HG02852 (cell line): Measurements from ENCODE around the gene AATK.

ENCODE experiments used
- ATAC-seq: cut with Tn5 transposase; IDR thresholded peaks from one replicate; pipeline ENCODE4 v1.9.1; 2021; ENCODE audit warnings: mild to moderate bottlenecking, moderate library complexity; ENCODE audit not compliant: unreplicated experiment

AATK gene

GRCh38 chr17:81195941-81196495 lies 30.0 kb upstream of the AATK start:
- ATAC-seq = no peak

- ATAC-seq = no peak
Measured at GRCh38 chr17:81194941-81195901, 29.2 kb upstream of the AATK start.

DNA sequence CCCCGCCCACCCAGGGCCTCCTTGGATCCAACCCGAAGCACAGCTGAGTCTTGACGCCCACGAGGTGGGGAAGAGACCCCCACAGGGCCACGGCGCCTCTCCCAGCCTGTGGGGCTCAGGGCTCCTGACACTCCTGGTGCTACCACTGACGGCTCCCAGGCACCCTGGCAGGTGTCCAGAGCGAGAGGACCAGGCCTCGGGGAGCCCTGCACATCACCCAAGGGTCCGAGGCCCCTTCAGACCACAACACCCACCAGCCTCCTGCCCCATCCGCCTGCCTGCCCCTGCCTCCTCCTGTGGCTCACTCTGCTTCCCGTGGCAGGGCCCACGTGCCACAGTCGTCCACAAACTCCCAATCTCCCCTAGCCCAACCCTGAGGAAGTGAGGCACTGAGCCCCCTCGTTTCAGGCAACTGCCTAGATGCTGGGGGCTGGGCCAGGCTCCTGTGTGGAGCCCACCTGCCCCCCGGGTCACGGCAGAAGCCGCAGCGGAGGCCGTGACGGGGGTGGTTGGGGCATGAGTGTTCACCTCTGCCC lies 28.3 kb upstream of the AATK start:
- no peak for ATAC-seq

DNA sequence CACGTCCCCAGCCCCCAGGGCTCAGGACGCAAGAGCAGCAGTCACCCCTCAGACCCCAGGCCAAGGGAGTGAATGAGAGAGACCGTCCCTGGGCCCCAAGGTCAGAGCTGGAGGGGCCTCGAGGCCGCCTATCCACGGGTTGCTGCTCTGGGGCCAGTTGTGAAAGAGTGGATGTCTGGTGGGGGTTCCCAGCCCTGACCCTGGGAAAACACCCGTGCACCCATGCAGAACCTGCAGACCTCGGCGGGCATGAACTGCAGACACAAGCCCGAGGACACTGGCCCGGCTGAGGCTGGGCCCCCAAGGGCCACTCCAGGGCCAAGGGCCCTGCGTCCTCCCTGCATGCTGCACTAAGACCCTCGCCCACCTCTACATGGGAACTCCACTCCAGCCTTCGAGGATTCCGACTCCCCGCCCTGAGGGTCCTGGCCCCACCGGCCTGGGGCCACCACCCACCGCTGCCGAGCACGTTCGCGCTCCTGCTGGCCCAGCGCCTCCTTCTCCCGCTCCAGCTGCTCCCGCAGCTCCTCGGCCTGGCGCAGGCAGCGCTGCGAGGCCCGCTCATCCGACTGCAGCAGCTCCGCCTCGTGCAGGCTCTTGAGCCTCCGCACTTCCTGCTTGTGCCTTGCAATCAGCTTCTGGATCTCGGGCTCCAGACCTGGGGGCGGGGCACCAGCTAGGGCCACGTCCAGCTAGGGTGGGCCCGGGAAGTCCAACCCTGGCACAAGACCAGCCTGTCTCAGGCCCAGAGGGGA lies 27.6 kb upstream of the AATK start:
- no peak for ATAC-seq

DNA sequence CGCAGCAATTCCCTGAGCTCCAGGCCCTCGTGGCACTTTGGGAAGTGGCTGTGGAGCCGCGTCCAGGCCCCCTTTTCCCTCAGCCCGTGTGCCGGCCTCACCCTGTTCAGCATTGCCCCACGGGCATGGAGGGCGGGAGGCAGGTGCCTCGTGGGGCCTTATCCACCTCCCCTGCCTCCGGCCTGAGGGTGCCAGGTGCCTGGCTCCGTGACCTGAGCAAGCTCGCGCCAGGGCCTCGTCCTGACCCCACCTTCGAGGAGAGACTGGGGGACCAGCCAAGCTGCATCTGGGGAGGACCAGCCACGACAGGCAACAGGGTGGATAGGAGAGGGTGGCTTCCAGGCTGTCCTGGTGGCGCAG lies 27.0 kb upstream of the AATK start:
- ATAC-seq = no peak

- ATAC-seq = no peak
Measured at GRCh38 chr17:81192386-81193050, 26.5 kb upstream of the AATK start.

DNA sequence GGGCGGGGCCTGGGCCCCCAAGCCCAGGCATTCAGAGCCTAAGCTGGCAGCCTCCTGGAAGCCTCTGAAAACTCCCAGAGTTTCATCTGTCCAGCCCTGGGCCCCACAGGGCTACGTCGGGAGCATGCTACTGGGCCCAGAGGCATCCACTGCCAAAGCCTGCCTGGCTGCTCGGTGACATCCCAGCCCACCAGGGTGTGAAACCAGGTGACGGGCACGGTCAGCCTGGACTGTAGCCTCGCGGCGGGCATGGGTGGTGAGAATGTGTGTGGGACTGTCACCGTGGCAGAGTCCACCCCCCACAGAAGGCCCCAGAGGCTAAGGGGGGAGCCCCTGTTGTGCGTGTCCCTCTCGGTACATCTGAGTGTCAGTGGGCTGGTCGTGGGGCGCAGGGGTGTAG lies 25.6 kb upstream of the AATK start:
- ATAC-seq = no peak

GRCh38 chr17:81191116-81191515 lies 25.1 kb upstream of the AATK start:
- ATAC-seq = no peak

DNA sequence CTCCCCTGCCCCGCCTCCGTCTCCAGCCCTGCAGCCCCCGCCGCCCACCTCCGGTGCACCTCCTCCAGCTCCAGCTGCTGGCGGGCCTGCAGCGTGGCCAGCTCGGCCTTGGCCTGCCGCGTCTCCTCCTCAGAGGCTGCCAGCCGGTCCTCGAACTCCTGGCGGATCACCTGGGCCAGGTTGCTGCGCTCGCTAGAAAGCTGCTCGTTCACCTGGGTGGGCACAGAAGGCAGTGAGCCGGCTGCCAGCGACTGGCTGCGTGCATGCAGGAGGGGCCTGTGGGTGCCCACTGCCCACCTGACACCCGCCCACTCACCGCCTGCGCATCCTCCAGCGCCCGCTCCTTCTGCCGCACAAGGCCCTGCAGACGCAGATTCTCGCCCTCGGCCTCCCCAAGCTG lies 24.6 kb upstream of the AATK start:
- ATAC-seq = no peak

DNA sequence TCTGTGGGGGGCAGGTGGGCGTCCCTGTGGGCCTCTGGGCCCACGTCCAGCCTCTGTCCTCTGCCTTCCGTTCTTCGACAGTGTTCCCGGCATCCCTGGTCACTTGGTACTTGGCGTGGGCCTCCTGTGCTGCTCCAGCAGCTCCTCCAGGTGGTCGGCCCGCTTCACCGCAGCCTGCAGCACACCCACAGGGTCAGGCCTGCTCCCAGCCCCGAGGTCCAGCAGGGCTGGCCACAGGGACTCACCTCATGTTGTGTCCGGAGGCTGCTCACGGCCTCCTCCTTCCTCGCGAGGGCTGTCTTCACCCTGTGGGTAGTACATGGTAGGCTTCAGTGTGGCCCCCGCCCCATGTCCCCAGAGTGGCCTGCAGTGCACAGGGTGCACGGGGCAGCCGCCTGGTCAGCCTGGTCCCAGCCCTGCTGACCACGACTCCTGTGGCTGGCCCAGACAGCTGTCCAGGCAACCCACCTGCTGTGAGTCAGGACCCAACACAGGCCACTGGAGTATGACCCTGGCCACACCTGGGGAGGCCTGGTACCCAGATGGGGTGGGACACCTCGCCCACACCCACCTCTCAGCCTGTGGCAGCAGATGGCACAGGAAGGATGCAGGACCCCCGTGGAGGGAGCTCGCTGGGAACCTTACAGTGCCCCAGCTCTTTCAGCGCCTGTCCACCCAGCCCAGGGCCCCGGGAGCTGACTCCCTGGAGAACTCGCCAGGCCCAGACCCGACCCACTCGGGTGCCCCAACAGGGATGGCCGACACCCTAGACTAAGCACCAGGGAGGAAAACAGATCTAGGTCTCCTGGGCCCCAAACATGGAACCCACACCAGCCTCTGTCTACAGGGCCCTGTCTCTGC lies 23.9 kb upstream of the AATK start:
- ATAC-seq = no peak

GRCh38 chr17:81189016-81189415 lies 23.0 kb upstream of the AATK start:
- no peak for ATAC-seq

- no peak for ATAC-seq
Measured at GRCh38 chr17:81188491-81188840, 22.4 kb upstream of the AATK start.

GRCh38 chr17:81187586-81188490 lies 21.8 kb upstream of the AATK start:
- no peak for ATAC-seq

- ATAC-seq = no peak
Measured at GRCh38 chr17:81187120-81187519, 21.1 kb upstream of the AATK start.

GRCh38 chr17:81186203-81186602 lies 20.2 kb upstream of the AATK start:
- no peak for ATAC-seq

DNA sequence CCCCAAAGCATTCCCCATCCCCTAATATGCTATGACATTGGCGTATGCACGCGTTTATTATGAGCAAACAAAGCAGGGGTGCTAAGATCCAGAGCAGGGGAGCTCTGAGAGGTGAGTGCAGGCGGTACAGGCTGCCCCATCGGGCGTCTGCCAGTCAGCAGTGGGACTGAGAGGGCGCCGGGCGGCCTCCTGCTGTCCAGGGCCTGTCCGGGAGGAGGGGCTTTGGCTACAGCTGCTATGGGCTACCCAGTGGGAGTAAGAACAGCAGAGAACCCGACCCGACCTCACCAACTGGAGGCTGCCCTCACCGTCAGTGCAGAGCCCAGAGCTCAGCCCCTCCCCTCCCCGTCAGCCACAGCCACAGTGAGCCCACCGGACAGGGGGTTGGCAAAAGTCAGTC lies 18.5 kb upstream of the AATK start:
- ATAC-seq = no peak

GRCh38 chr17:81183807-81184206 lies 17.8 kb upstream of the AATK start:
- ATAC-seq = no peak

DNA sequence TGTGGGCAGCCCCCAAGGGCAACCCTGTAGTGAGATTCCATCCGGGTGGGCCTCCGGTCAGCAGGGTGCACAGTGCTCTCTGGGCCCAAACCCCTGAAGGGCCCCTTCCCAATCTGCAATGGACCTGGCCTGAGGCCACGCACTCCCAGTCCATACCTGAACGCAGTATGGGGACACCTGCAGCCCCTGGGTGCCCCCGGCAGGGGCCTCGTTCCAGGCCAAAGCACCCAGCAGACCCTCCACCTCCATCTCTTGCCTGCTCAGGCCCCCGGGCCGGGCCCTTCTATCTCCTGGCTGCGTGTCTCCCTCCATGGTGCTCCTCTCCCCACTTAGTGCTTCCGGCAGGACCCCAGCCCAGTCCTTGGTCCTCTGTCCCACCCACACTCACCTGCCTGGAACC lies 17.3 kb upstream of the AATK start:
- no peak for ATAC-seq

GRCh38 chr17:81182596-81182995 lies 16.6 kb upstream of the AATK start:
- no peak for ATAC-seq
